HepG2 (cell line): ENCODE data around the gene PRUNE1. TPM values are rescaled to one million over a fixed set of nuclear protein-coding genes. Genes with fewer than 3 reads are reported as not detected.

ENCODE experiments used
- GABPA ChIP-seq, 2 experiments: IDR thresholded peaks; 2 replicates each; pipeline ENCODE4 v1.6.1; 2011 to 2016; ENCODE audit warnings: low read depth in 2 of 2, low read length in 1 of 2, missing biosample characterization in 1 of 2, missing genetic modification characterization in 1 of 2
- HDAC2 ChIP-seq: sonication (generic); formaldehyde crosslinking; IDR thresholded peaks from 2 replicates; pipeline ENCODE4 v1.4.0; 2020; ENCODE audit warnings: missing genetic modification reagents
- HMGXB4 ChIP-seq, 2 experiments: sonication (generic) in 1 of 2; formaldehyde crosslinking in 1 of 2; IDR thresholded peaks; 2 replicates each; pipeline versions ENCODE4 v1.4.0 to v1.6.1; 2018 to 2020; ENCODE audit warnings: missing genetic modification reagents in 2 of 2, borderline replicate concordance in 1 of 2, low read depth in 1 of 2, mild to moderate bottlenecking in 1 of 2, missing biosample characterization in 1 of 2
- MYC ChIP-seq: sonication (generic); formaldehyde crosslinking; IDR thresholded peaks from 2 replicates; pipeline ENCODE4 v1.9.0; 2021; ENCODE audit warnings: missing genetic modification reagents, borderline replicate concordance
- RFX5 ChIP-seq: IDR thresholded peaks from 2 replicates; pipeline ENCODE4 v1.6.1; 2011; ENCODE audit warnings: low read depth, low read length, improper control_type of control experiment
- TFE3 ChIP-seq: IDR thresholded peaks from 2 replicates; pipeline ENCODE4 v1.6.1; 2016
- ZBTB1 ChIP-seq: sonication (generic); formaldehyde crosslinking; IDR thresholded peaks from 2 replicates; pipeline ENCODE4 v1.4.0; 2020; ENCODE audit warnings: missing genetic modification reagents, borderline replicate concordance
- ZNF263 ChIP-seq: sonication (generic); formaldehyde crosslinking; IDR thresholded peaks from 2 replicates; pipeline ENCODE4 v1.4.0; 2020; ENCODE audit warnings: missing genetic modification reagents
- ZNF605 ChIP-seq: sonication (generic); formaldehyde crosslinking; IDR thresholded peaks from 2 replicates; pipeline ENCODE4 v1.8.0; 2022; ENCODE audit warnings: mild to moderate bottlenecking, missing genetic modification reagents
- ZNF614 ChIP-seq: IDR thresholded peaks from 2 replicates; pipeline ENCODE4 v1.6.1; 2018; ENCODE audit warnings: missing biosample characterization, missing genetic modification reagents, inconsistent platforms, borderline replicate concordance
- ZNF878 ChIP-seq: sonication (generic); formaldehyde crosslinking; IDR thresholded peaks from 2 replicates; pipeline ENCODE4 v1.8.1; 2023; ENCODE audit warnings: mild to moderate bottlenecking, missing genetic modification reagents, moderate library complexity
- polyA plus RNA-seq, 8 experiments: library from polyadenylated mRNA; depleted of rRNA in 3 of 8; stranded (reverse) in 7 of 8; unstranded in 1 of 8; fragments of >200 nt; fragmentation: Illumina TruSeq in 4 of 8; extraction: Trizol in 4 of 8; gene quantifications; 2 replicates each; pipeline versions ENCODE4 v1.2.1 to v1.2.3, GENCODE V29; 2011 to 2016; ENCODE audit warnings: low read depth in 4 of 8, missing spikeins in 1 of 8, mixed read lengths in 1 of 8; ENCODE audit not compliant: insufficient read depth in 1 of 8
- total RNA-seq, 5 experiments: library from RNA; depleted of rRNA; stranded (reverse); fragments of >200 nt; fragmentation: Illumina TruSeq; extraction: Trizol; gene quantifications; 2 replicates each; pipeline ENCODE4 v1.2.3, GENCODE V29; 2016; ENCODE audit warnings: low read depth in 1 of 5
- TF ChIP-seq, protein P1 (sequence below): sonication (generic); formaldehyde crosslinking; IDR thresholded peaks from 2 replicates; pipeline ENCODE4 v1.5.1; 2020; ENCODE audit warnings: mild to moderate bottlenecking, moderate library complexity, missing genetic modification reagents
- TF ChIP-seq, protein P2 (sequence below), 2 experiments: fragments of 450-650 bp in 1 of 2; sonication (generic) in 1 of 2; formaldehyde crosslinking in 1 of 2; IDR thresholded peaks; 2 replicates each; pipeline versions ENCODE4 v1.6.1 to v1.8.0; 2016 to 2022; ENCODE audit warnings: antibody characterized with exemption in 1 of 2, mild to moderate bottlenecking in 1 of 2, missing genetic modification reagents in 1 of 2

Gene PRUNE1
- total and polyA plus RNA-seq, 2 of the 13 experiments (the other 11 are each of a cell fraction or from before 2014, with no cell fraction given): 19.0 to 31.9 TPM

DNA sequence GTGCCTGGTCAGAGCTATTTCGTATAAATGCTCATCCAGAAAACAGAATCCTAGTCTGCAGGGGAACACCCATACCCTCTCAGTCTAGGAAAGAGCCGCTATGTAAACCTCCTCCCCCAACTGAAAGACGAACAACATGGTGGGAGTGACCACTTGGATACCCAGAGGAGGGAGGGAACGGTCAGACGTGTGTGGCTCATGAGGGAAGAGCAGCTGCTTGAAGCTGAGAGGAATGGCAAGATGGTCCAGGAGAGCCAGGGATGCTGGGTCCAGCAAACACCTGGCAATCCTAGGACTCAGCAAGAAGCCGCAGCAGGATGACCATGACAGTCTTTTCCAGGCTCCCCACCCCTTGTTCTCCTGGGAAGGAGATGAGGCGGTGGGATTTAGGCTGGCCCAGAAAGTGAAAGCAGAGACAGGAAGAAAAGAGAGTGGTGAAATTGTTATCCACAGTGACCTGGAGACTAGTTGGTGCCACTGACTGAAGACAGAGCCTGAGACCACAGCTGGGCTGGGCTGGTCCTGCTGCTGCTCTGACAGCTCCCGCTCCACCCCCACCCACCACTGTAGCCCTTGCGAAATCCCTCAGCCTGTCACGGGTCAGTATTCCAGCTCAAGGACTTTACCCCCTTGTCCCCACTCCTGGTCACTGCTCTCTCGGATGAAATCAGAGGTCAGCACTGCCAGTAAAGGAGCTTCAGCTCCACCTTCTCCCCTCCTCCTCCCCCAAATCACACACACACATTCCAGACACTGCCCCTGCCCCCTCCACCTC is 37.3 kb upstream of the PRUNE1 start (continued):
- TF ChIP-seq, protein P1, sequence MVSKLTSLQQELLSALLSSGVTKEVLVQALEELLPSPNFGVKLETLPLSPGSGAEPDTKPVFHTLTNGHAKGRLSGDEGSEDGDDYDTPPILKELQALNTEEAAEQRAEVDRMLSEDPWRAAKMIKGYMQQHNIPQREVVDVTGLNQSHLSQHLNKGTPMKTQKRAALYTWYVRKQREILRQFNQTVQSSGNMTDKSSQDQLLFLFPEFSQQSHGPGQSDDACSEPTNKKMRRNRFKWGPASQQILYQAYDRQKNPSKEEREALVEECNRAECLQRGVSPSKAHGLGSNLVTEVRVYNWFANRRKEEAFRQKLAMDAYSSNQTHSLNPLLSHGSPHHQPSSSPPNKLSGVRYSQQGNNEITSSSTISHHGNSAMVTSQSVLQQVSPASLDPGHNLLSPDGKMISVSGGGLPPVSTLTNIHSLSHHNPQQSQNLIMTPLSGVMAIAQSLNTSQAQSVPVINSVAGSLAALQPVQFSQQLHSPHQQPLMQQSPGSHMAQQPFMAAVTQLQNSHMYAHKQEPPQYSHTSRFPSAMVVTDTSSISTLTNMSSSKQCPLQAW (CRISPR knock-in tag): peak; percentile 88; the same call in 1 of the 2 replicates
- TF ChIP-seq ZNF614 (CRISPR knock-in tag) (0 out of 2 replicates have a peak, but pooled peaks have one; percentile 75), ZNF878 (CRISPR knock-in tag) (peak; percentile 60; the same call in 1 of the 2 replicates), MYC (CRISPR knock-in tag) (peak; percentile 58; the same call in 1 of the 2 replicates), HDAC2 (CRISPR knock-in tag) (peak; percentile 89), ZBTB1 (CRISPR knock-in tag) (no peak), ZNF263 (CRISPR knock-in tag) (no peak; the same call in 1 of the 2 replicates), RFX5 (no peak), GABPA (IDR thresholded peaks at IDR 0.05; ENCODE audit: low read depth, low read length) (no peak), GABPA (CRISPR knock-in tag; IDR thresholded peaks at IDR 0.05; ENCODE audit: low read depth) (peak; percentile 50), HMGXB4 (CRISPR knock-in tag; IDR thresholded peaks at IDR 0.05; ENCODE audit: borderline replicate concordance in 1 of 2, low read depth in 1 of 2) (peak; percentile 32 to 66; a peak in 2 of 4 replicates), ZNF605 (CRISPR knock-in tag) (no peak), TFE3 (CRISPR knock-in tag) (peak; percentile 99)
- TF ChIP-seq, protein P2, sequence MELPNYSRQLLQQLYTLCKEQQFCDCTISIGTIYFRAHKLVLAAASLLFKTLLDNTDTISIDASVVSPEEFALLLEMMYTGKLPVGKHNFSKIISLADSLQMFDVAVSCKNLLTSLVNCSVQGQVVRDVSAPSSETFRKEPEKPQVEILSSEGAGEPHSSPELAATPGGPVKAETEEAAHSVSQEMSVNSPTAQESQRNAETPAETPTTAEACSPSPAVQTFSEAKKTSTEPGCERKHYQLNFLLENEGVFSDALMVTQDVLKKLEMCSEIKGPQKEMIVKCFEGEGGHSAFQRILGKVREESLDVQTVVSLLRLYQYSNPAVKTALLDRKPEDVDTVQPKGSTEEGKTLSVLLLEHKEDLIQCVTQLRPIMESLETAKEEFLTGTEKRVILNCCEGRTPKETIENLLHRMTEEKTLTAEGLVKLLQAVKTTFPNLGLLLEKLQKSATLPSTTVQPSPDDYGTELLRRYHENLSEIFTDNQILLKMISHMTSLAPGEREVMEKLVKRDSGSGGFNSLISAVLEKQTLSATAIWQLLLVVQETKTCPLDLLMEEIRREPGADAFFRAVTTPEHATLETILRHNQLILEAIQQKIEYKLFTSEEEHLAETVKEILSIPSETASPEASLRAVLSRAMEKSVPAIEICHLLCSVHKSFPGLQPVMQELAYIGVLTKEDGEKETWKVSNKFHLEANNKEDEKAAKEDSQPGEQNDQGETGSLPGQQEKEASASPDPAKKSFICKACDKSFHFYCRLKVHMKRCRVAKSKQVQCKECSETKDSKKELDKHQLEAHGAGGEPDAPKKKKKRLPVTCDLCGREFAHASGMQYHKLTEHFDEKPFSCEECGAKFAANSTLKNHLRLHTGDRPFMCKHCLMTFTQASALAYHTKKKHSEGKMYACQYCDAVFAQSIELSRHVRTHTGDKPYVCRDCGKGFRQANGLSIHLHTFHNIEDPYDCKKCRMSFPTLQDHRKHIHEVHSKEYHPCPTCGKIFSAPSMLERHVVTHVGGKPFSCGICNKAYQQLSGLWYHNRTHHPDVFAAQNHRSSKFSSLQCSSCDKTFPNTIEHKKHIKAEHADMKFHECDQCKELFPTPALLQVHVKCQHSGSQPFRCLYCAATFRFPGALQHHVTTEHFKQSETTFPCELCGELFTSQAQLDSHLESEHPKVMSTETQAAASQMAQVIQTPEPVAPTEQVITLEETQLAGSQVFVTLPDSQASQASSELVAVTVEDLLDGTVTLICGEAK (IDR thresholded peaks at IDR 0.05): no peak
- TF ChIP-seq, protein P2 (CRISPR knock-in tag; IDR thresholded peaks at IDR 0.05): peak; percentile 72; the same call in 1 of the 2 replicates
